Astrocyte of the cerebellum (primary cell): ENCODE measurements around the gene EXO5.

Experiments
- DNase-seq: peaks from one replicate; pipeline ENCODE4 v3.0.0-alpha.2; 2011; ENCODE audit warnings: low read depth
- H3K4me3 ChIP-seq: 2 replicates; pipeline ENCODE4 v1.5.1; 2011; ENCODE audit warnings: mild to moderate bottlenecking, low read depth, low read length, moderate library complexity
- in situ Hi-C: cut with HindIII; loops from 2 replicates; pipeline ENCODE4 v1.10.0; 2017; ENCODE audit warnings: low sequenced_read_pairs
- TF ChIP-seq, protein P1 (sequence below): IDR thresholded peaks from 2 replicates; pipeline ENCODE4 v1.5.1; 2012; ENCODE audit warnings: low read length, low read depth, moderate library complexity, mild to moderate bottlenecking; ENCODE audit errors: missing control alignments

Gene EXO5, protein sequence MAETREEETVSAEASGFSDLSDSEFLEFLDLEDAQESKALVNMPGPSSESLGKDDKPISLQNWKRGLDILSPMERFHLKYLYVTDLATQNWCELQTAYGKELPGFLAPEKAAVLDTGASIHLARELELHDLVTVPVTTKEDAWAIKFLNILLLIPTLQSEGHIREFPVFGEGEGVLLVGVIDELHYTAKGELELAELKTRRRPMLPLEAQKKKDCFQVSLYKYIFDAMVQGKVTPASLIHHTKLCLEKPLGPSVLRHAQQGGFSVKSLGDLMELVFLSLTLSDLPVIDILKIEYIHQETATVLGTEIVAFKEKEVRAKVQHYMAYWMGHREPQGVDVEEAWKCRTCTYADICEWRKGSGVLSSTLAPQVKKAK

DNA sequence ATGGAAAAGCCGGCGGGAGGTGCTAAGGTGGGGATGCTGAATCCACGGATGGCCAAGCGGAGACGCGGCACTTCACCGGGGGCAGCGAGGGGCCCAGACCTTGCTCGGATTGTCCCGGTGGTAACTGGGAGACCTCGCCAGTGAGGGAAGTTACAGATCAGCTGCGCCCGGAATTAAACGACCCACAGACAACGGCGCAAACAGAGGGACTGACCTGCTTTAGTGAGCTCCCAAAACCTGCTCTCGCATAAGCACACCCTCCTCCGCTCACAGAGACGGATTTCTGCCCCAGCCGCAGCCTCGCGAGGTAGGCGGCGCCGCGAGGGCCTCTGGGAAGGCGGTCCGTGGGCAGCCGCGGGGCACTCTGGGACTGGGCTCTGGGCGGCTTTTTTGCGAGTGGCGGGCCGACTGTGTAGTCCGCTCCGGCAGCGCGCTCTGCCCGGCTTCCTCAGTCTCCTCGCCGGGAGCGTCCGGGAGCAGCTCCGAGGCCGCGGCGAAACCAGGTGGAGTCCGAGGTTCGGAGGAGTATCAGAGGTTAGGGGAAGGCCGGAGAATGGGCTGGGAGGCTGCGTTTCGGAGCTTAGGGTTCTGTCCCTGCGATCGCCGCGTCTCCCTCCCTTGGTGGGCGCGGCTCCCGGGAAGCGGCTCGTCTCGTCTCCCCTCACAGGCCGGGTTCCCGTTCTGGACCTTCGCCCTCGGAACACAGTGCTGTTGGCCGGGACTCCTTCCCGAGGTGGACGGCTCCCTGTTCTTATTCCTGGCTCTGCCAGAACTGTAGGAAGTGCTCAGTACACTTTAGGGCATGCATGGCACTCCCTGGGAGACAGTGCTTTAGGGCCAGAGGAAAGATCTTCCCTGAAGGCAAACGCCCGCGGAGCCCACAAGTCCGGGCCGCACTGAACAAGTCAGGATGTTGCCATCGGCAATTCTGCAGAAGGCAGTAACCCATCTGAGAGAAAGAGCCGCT, at the start of gene EXO5:
TSS of gene EXO5 (plus strand) at position 393 of the 967 bp plus-strand sequence. CDS start 5,778 bp downstream, outside the sequence.
- DNase-seq = no peak
- H3K4me3 ChIP-seq = peak within 1 kb of the TSS; percentile 77
- in situ Hi-C loops = no loop called here
- TF ChIP-seq, protein P1, sequence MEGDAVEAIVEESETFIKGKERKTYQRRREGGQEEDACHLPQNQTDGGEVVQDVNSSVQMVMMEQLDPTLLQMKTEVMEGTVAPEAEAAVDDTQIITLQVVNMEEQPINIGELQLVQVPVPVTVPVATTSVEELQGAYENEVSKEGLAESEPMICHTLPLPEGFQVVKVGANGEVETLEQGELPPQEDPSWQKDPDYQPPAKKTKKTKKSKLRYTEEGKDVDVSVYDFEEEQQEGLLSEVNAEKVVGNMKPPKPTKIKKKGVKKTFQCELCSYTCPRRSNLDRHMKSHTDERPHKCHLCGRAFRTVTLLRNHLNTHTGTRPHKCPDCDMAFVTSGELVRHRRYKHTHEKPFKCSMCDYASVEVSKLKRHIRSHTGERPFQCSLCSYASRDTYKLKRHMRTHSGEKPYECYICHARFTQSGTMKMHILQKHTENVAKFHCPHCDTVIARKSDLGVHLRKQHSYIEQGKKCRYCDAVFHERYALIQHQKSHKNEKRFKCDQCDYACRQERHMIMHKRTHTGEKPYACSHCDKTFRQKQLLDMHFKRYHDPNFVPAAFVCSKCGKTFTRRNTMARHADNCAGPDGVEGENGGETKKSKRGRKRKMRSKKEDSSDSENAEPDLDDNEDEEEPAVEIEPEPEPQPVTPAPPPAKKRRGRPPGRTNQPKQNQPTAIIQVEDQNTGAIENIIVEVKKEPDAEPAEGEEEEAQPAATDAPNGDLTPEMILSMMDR = no peak

DNA sequence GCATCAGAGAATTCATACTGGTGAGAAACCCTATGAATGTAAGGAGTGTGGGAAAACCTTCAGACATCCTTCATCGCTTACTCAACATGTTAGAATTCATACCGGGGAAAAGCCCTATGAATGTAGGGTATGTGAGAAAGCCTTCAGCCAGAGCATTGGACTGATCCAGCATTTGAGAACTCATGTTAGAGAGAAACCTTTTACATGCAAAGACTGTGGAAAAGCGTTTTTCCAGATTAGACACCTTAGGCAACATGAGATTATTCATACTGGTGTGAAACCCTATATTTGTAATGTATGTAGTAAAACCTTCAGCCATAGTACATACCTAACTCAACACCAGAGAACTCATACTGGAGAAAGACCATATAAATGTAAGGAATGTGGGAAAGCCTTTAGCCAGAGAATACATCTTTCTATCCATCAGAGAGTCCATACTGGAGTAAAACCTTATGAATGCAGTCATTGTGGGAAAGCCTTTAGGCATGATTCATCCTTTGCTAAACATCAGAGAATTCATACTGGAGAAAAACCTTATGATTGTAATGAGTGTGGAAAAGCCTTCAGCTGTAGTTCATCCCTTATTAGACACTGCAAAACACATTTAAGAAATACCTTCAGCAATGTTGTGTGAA, 45.5 kb upstream of the EXO5 start:
- in situ Hi-C loops = no loop called here
- DNase-seq = no peak
- TF ChIP-seq, protein P1 = no peak
- H3K4me3 ChIP-seq = no peak overlapping the region

DNA sequence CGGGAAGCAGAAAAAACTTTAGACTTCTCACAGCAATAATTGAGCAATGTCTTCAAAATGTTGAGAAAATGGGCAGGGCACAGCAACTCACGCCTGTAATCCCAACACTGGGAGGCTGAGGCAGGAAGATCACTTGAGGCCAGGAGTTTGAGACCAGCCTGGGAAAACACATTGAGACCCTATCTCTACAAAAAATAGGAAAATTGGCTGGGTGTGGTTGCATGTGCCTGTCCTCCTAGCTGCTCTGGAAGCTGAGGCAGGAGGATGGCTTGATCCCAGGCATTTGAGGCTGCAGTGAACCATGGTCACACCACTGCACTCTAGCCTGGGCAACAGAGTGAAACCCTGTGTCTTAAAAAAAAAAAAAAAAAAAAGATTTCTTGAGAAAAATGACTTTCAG, 39.2 kb upstream of the EXO5 start:
- in situ Hi-C loops = no loop called here
- TF ChIP-seq, protein P1 = no peak
- no peak overlapping the region for H3K4me3 ChIP-seq
- no peak for DNase-seq

DNA sequence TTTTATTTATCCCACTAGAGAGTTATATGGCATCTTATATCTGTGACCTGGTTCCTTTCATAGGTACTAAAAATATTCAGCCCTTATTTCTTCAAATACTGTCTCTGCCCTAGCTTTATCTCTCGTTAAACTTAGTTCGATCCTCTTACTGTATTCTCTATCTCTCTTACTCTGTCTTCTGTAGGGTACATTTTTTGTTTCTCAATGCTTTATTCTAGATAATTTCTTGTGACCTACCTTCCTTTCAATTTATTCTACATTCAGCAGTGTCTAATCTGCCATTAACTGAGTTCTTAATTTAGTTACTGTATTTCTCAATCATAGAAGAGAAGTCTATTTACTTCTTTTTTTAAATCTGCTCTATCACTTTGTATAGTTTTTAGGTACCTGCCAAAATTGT, 33.3 kb upstream of the EXO5 start:
- no peak overlapping the region for H3K4me3 ChIP-seq
- in situ Hi-C loops = no loop called here
- no peak for DNase-seq
- TF ChIP-seq, protein P1 = no peak

DNA sequence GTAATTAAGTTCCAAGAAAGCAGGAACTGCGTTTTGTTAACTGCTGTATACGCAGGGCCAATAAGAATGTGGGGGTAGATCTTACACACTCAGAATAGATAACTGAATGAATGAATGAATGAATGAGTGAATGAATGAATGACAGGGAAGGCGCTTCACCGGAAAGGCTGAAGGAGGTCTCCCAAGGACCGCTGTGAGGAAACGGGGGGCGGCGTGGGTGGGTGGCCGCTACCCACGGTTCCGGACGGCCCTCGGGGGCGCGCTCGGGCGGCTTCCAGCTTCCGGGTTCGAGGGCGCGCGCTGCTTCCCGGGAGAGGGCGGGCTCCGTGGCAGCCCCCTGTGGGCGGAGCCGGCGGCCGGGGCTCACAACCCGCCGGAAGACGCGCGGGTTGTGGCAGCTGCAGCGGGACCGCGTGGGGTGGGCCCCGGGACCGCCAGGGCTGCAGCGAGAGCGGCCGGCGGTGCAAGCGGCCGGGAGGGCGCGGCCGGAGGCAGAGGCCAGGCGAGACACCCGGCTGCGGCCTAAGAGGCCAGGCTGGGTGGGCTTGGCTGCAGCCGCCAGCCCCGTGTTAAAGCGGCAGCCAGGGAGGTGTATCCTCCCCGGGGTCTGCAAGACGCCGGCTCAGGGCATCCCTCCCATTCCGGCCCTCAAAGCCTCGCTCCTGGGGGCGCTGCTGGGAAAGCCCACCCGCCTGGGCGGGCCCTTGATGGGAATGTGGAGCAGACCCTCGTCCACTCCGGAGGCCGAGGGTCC, 31.5 kb upstream of the EXO5 start, which contains the start of gene ZFP69:
TSS of gene ZFP69 (plus strand) at position 367 of the 754 bp plus-strand sequence. CDS start 2,072 bp downstream, outside the sequence.
- in situ Hi-C loops = no loop called here
- peak; percentile 12 for DNase-seq

More for the DNA sequence above, 31.5 kb upstream of the EXO5 start, which contains the start of gene ZFP69:
- H3K4me3 ChIP-seq = peak within 1 kb of the TSS; percentile 57
- TF ChIP-seq, protein P1 = no peak
